Measurements from ENCODE around the gene TRMT10B. TPM values are rescaled to one million over a fixed set of nuclear protein-coding genes. Genes with fewer than 3 reads are reported as not detected.

TRMT10B gene
- total and polyA plus RNA-seq, 3 experiments from 2014 or later: 10.0 to 16.2 (median 12.0) TPM

DNA sequence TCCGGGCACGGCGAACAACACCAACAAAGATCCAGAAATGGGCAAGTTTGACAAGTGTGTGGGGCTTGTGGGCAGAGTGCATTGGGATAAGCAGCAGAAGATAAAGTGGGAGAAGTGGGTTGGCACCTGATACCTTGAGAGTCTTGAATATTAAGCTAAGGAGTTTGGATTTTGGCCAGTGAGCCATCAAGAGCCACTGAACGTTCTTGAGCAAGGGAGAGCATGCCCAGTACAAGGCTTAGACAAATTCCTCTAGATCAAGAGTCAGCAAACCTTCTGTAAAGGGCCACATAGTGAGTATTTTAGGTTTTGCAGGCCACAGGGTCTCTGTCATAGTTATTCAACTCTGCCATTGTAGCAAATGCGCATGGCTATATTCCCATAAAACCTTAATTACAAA, 26.6 kb upstream of the TRMT10B start:
- H3K36me3 Mint-ChIP-seq: no peaks in the 10 kb centered on the region
- CTCF ChIA-PET: no interaction called here
- Histone ChIP-seq H3K36me3 (ENCODE audit: insufficient read depth, low read length) (no peaks in the 10 kb centered on the region), H3K4me3 (ENCODE audit: low read length) (no peak overlapping the region), H3K27me3 (ENCODE audit: insufficient read depth, low read length, poor library complexity, severe bottlenecking) (peaks cover 9% of the 10 kb centered on the region), H3K9me3 (ENCODE audit: low read length) (no peaks in the 10 kb centered on the region), H3K4me1 (ENCODE audit: insufficient read depth, low read length) (no peaks in the 10 kb centered on the region), H3K27ac (ENCODE audit: low read depth, low read length) (no peak overlapping the region)
- no peak overlapping the region for H3K4me3 Mint-ChIP-seq
- POLR2A ChIA-PET: no interaction called here
- H3K4me1 Mint-ChIP-seq: no peaks in the 10 kb centered on the region
- H3K27me3 Mint-ChIP-seq: peaks cover 10 to 35% of the 10 kb centered on the region in 2 donors
- no peak for DNase-seq
- no peak overlapping the region for H3K27ac Mint-ChIP-seq
- no peaks in the 10 kb centered on the region for H3K9me3 Mint-ChIP-seq

DNA sequence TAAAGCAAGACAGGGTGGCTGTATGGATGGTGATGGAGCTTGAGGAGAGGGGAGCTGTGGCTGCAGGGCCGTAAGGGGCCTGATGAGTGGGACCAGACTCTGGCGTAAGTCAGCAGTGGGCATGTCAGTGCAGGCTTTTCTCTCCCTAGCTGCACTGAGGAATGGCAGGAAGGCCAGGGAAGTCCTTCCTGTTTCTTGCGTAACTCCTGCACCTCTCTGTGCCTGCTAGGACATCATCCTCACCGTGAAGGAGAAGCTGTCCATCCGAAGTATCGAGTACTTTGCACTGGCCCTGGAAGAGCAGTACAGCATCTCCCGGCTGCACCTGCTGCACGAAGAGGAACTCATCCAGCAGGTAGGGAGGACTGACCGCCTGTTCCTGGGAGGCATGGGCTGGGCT, 24.1 kb upstream of the TRMT10B start:
- no peaks in the 10 kb centered on the region for H3K4me1 Mint-ChIP-seq
- no peak for DNase-seq
- H3K27ac Mint-ChIP-seq: no peak overlapping the region
- no peaks in the 10 kb centered on the region for H3K9me3 ChIP-seq (ENCODE audit: low read length)
- H3K4me3 Mint-ChIP-seq: no peak overlapping the region
- no peak overlapping the region for H3K4me3 ChIP-seq (ENCODE audit: low read length)
- H3K36me3 ChIP-seq (ENCODE audit: insufficient read depth, low read length): no peaks in the 10 kb centered on the region
- CTCF ChIA-PET: no interaction called here
- H3K27me3 ChIP-seq (ENCODE audit: insufficient read depth, low read length, poor library complexity, severe bottlenecking): peaks cover 5% of the 10 kb centered on the region
- H3K4me1 ChIP-seq (ENCODE audit: insufficient read depth, low read length): no peaks in the 10 kb centered on the region
- no peak overlapping the region for H3K27ac ChIP-seq (ENCODE audit: low read depth, low read length)
- no peaks in the 10 kb centered on the region for H3K36me3 Mint-ChIP-seq
- POLR2A ChIA-PET: no interaction called here
- no peaks in the 10 kb centered on the region for H3K9me3 Mint-ChIP-seq
- H3K27me3 Mint-ChIP-seq: peaks cover 10 to 37% of the 10 kb centered on the region in 2 donors

DNA sequence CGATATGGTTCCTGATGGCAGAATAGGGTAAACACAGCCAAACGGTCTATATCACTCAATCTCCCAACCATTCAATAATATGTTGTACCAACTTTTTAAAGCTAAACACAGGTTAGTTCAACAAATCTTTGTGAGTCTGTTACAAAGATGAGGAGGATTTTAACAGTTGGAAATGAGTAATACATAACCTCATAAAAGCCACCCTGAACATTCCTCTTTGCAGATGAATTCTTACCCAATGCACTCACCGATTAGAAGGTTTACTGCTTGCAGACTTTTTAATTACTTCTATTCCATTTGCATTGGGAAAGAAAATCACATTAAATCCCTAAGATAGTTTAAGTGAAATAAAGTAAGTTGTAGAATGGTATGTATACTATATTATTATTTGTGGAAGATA, 23.3 kb upstream of the TRMT10B start:
- DNase-seq: no peak
- Mint-ChIP-seq H3K9me3 (no peaks in the 10 kb centered on the region), H3K36me3 (no peaks in the 10 kb centered on the region), H3K4me1 (no peaks in the 10 kb centered on the region), H3K4me3 (no peak overlapping the region), H3K27ac (no peak overlapping the region), H3K27me3 (peaks cover 10 to 34% of the 10 kb centered on the region in 2 donors)
- Histone ChIP-seq H3K27ac (ENCODE audit: low read depth, low read length) (no peak overlapping the region), H3K27me3 (ENCODE audit: insufficient read depth, low read length, poor library complexity, severe bottlenecking) (peaks cover 5% of the 10 kb centered on the region), H3K4me3 (ENCODE audit: low read length) (no peak overlapping the region), H3K36me3 (ENCODE audit: insufficient read depth, low read length) (no peaks in the 10 kb centered on the region), H3K4me1 (ENCODE audit: insufficient read depth, low read length) (no peaks in the 10 kb centered on the region), H3K9me3 (ENCODE audit: low read length) (no peaks in the 10 kb centered on the region)
- POLR2A ChIA-PET: no interaction called here
- CTCF ChIA-PET: no interaction called here

DNA sequence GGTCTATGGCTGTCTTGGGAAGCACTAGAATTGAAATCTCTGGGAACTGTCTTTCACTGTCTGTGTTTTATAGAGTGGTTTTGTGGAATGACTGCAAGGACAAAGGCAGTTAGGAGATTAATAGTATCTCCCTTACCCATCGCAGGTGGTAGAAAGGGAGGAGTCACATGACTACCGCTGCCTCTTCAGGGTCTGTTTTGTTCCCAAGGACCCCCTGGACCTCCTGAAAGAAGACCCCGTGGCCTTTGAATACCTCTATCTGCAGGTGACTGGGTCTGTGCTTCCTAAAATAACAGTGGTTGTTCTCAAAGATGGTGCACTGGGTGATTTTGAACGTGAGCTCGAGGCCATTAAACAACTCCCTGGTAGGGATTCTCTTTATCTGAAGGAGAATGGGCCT, 22.8 kb upstream of the TRMT10B start:
- H3K4me3 Mint-ChIP-seq: no peak overlapping the region
- H3K9me3 Mint-ChIP-seq: no peaks in the 10 kb centered on the region
- H3K36me3 Mint-ChIP-seq: no peaks in the 10 kb centered on the region
- no peak for DNase-seq
- peak overlapping the region in 1 of 8 donors; percentile 39 for H3K27ac Mint-ChIP-seq
- Histone ChIP-seq H3K36me3 (ENCODE audit: insufficient read depth, low read length) (no peaks in the 10 kb centered on the region), H3K9me3 (ENCODE audit: low read length) (no peaks in the 10 kb centered on the region), H3K4me3 (ENCODE audit: low read length) (no peak overlapping the region), H3K27me3 (ENCODE audit: insufficient read depth, low read length, poor library complexity, severe bottlenecking) (peaks cover 5% of the 10 kb centered on the region), H3K4me1 (ENCODE audit: insufficient read depth, low read length) (no peaks in the 10 kb centered on the region), H3K27ac (ENCODE audit: low read depth, low read length) (no peak overlapping the region)
- ChIA-PET CTCF (no interaction called here), POLR2A (no interaction called here)
- H3K27me3 Mint-ChIP-seq: peaks cover 10 to 35% of the 10 kb centered on the region in 2 donors
- no peaks in the 10 kb centered on the region for H3K4me1 Mint-ChIP-seq

DNA sequence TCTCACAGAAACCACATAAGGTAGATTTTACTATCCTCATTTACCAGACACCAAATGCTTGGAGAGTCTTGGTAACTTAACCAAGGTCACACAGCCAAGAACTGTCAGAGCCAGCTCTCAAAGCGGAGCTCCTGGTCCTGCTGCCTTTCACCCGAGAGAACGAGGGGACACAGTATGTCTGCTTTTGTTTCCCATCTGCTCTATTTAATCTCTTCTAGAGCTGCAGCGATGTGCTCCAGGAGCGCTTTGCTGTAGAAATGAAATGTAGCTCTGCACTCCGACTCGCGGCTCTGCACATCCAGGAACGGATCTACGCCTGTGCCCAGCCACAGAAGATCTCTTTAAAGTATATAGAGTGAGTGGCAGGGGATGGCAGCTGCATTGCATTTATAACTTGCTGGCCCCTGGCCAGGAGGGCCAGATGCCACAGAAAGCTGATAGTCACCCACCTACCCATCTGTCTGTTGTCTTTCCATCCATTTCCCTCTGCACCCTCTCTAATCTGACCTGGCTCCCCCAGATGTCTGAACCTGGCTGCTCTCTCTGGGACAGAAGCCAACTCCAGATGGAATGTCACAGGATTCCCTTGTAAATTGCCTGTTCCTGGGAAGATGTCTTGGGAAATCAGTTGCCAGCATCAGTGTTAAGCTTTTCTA, 21.4 kb upstream of the TRMT10B start:
- no peak for DNase-seq
- no peaks in the 10 kb centered on the region for H3K27me3 ChIP-seq (ENCODE audit: insufficient read depth, low read length, poor library complexity, severe bottlenecking)
- Mint-ChIP-seq H3K4me3 (no peak overlapping the region), H3K36me3 (no peaks in the 10 kb centered on the region), H3K27me3 (peaks cover 10 to 30% of the 10 kb centered on the region in 2 donors), H3K27ac (no peak overlapping the region), H3K9me3 (no peaks in the 10 kb centered on the region), H3K4me1 (no peaks in the 10 kb centered on the region)
- no peaks in the 10 kb centered on the region for H3K9me3 ChIP-seq (ENCODE audit: low read length)
- no peak overlapping the region for H3K4me3 ChIP-seq (ENCODE audit: low read length)
- no peaks in the 10 kb centered on the region for H3K36me3 ChIP-seq (ENCODE audit: insufficient read depth, low read length)
- POLR2A ChIA-PET: no interaction called here
- CTCF ChIA-PET: interaction anchor here (1.1 kb wide), 1 partner anchor 20 kb away, joined by 3 read pairs; no protein-coding TSS in a partner anchor
- H3K4me1 ChIP-seq (ENCODE audit: insufficient read depth, low read length): no peaks in the 10 kb centered on the region
- H3K27ac ChIP-seq (ENCODE audit: low read depth, low read length): no peak overlapping the region

DNA sequence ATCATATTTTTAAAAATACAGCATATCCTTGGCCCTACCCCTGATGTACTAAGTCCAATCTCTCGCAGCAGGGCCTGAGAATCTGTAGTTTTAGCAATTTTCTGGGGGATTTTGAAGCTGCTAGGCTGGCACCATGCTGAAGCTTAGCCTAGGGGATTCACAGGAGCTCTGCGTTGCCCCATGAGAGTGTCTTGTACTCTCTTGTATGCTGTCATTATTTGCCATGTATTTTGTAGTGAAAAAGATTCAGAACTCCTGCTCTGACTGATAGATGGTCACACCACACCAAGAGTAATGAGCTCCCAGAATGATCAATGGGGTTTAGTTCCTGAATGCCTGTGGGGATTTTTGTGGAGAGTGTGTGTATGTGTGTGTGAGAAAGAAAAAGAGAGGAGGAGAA, 20.7 kb upstream of the TRMT10B start:
- no peaks in the 10 kb centered on the region for H3K4me1 ChIP-seq (ENCODE audit: insufficient read depth, low read length)
- POLR2A ChIA-PET: no interaction called here
- no peaks in the 10 kb centered on the region for H3K36me3 Mint-ChIP-seq
- no peaks in the 10 kb centered on the region for H3K9me3 ChIP-seq (ENCODE audit: low read length)
- no peaks in the 10 kb centered on the region for H3K9me3 Mint-ChIP-seq
- H3K36me3 ChIP-seq (ENCODE audit: insufficient read depth, low read length): no peaks in the 10 kb centered on the region
- H3K27ac Mint-ChIP-seq: no peak overlapping the region
- H3K4me3 Mint-ChIP-seq: no peak overlapping the region
- H3K4me3 ChIP-seq (ENCODE audit: low read length): no peak overlapping the region
- CTCF ChIA-PET: interaction anchor here (1.1 kb wide), 1 partner anchor 20 kb away, joined by 3 read pairs; no protein-coding TSS in a partner anchor
- peaks cover 10 to 24% of the 10 kb centered on the region in 2 donors for H3K27me3 Mint-ChIP-seq
- no peaks in the 10 kb centered on the region for H3K4me1 Mint-ChIP-seq
- DNase-seq: no peak
- no peaks in the 10 kb centered on the region for H3K27me3 ChIP-seq (ENCODE audit: insufficient read depth, low read length, poor library complexity, severe bottlenecking)
- H3K27ac ChIP-seq (ENCODE audit: low read depth, low read length): no peak overlapping the region

DNA sequence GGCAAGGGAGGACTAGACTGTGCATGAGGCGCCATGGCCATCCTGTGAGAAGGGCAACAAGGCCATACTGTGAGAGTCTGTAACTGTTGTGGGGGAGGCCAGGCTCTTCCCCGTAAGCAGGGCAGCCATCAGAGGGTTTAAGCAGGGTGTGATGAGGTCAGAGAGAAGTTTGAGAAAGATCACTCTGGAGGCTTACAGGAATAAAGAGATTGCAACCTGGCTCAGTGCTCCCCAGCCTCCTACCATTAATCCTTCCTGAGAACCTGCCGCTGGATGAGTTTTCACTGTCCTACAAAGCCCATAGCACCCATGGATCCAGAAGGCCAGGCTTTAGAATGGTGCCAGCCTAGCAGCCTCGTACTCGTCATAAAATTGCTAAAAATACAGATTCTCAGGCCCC, 14.4 kb upstream of the TRMT10B start:
- Histone ChIP-seq H3K27ac (ENCODE audit: low read depth, low read length) (no peak overlapping the region), H3K4me1 (ENCODE audit: insufficient read depth, low read length) (no peaks in the 10 kb centered on the region), H3K27me3 (ENCODE audit: insufficient read depth, low read length, poor library complexity, severe bottlenecking) (no peaks in the 10 kb centered on the region), H3K36me3 (ENCODE audit: insufficient read depth, low read length) (no peaks in the 10 kb centered on the region), H3K9me3 (ENCODE audit: low read length) (no peaks in the 10 kb centered on the region), H3K4me3 (ENCODE audit: low read length) (no peak overlapping the region)
- POLR2A ChIA-PET: no interaction called here
- CTCF ChIA-PET: no interaction called here
- Mint-ChIP-seq H3K4me3 (no peak overlapping the region), H3K27me3 (peaks cover 7 to 10% of the 10 kb centered on the region in 2 donors), H3K27ac (no peak overlapping the region), H3K36me3 (no peaks in the 10 kb centered on the region), H3K9me3 (no peaks in the 10 kb centered on the region), H3K4me1 (no peaks in the 10 kb centered on the region)
- no peak for DNase-seq

DNA sequence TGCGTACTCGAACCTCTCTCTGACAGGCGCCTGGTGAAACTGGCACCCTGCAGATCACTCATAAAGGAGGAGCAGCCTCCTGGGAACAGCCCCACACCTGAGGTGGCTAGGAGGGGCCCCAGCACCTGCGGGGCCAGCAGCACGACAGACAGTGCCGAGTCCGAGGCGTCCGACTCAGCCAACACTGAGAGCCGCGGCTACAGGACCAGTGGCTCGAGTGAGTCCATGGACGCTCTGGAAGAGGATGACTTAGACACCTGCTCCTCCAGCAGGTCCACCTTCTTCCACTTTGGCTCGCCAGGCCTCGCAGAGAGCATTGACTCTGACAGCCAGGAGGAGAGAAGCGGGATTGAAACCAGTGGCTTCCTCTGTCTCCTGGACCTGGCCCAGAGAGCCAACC, 13.5 kb upstream of the TRMT10B start:
- no peaks in the 10 kb centered on the region for H3K4me1 ChIP-seq (ENCODE audit: insufficient read depth, low read length)
- H3K9me3 ChIP-seq (ENCODE audit: low read length): no peaks in the 10 kb centered on the region
- H3K27me3 Mint-ChIP-seq: peaks cover 7 to 10% of the 10 kb centered on the region in 2 donors
- no peaks in the 10 kb centered on the region for H3K4me1 Mint-ChIP-seq
- H3K27ac ChIP-seq (ENCODE audit: low read depth, low read length): no peak overlapping the region
- CTCF ChIA-PET: no interaction called here
- DNase-seq: no peak
- no peaks in the 10 kb centered on the region for H3K36me3 ChIP-seq (ENCODE audit: insufficient read depth, low read length)
- no peak overlapping the region for H3K27ac Mint-ChIP-seq
- no peaks in the 10 kb centered on the region for H3K36me3 Mint-ChIP-seq
- no peaks in the 10 kb centered on the region for H3K27me3 ChIP-seq (ENCODE audit: insufficient read depth, low read length, poor library complexity, severe bottlenecking)
- H3K4me3 Mint-ChIP-seq: no peak overlapping the region
- POLR2A ChIA-PET: no interaction called here
- no peaks in the 10 kb centered on the region for H3K9me3 Mint-ChIP-seq
- H3K4me3 ChIP-seq (ENCODE audit: low read length): no peak overlapping the region

All from CD8-positive, alpha-beta memory T cell (primary cell).